OCI-LY7 (cell line): ENCODE results near the gene RPUSD1. TPM values are rescaled to one million over a fixed set of nuclear protein-coding genes. Genes with fewer than 3 reads are reported as not detected.

Source experiments
- BruUV-seq: library from RNA; stranded (reverse); fragments of 400-500 nt; replicated peaks from 2 replicates; lab custom pipeline; 2021; lab: Mats Ljungman, UMichigan
- CTCF ChIA-PET: fragments of 300-600 bp; sonication (Branson Sonifier 250); formaldehyde crosslinking; loops from one replicate; lab custom pipeline; 2022; ENCODE audit warnings: antibody characterized with exemption; ENCODE audit not compliant: unreplicated experiment; lab: Charles Lee
- POLR2A ChIA-PET: fragments of 300-600 bp; sonication (Branson Sonifier 250); formaldehyde crosslinking; loops from one replicate; lab custom pipeline; 2022; ENCODE audit warnings: antibody characterized with exemption; lab: Charles Lee
- DNase-seq: peaks from one replicate; pipeline ENCODE4 v3.0.0-alpha.2; 2015; ENCODE audit warnings: low spot score
- H2AFZ ChIP-seq: fragments of 200-600 bp; sonication (generic), shearing (Covaris generic); 2 replicates; pipeline ENCODE4 v1.6.1; 2014; ENCODE audit warnings: mild to moderate bottlenecking, antibody characterized with exemption, low read length, moderate library complexity
- H3K27ac ChIP-seq: fragments of 200-600 bp; sonication (generic); 2 replicates; pipeline ENCODE4 v1.5.1; 2014; ENCODE audit warnings: mixed run types, low read depth, mild to moderate bottlenecking, moderate library complexity, low read length, inconsistent platforms; ENCODE audit not compliant: poor library complexity, severe bottlenecking
- H3K36me3 ChIP-seq: fragments of 200-600 bp; sonication (generic); 2 replicates; pipeline ENCODE4 v1.6.1; 2014; ENCODE audit warnings: mild to moderate bottlenecking, antibody characterized with exemption, low read length, moderate library complexity, mixed read lengths; ENCODE audit not compliant: insufficient read depth
- H3K4me1 ChIP-seq: fragments of 200-600 bp; sonication (generic); 2 replicates; pipeline ENCODE4 v1.5.1; 2014; ENCODE audit warnings: mild to moderate bottlenecking, low read length; ENCODE audit not compliant: insufficient read depth, poor library complexity, severe bottlenecking
- H3K4me2 ChIP-seq: fragments of 200-600 bp; sonication (generic); 2 replicates; pipeline ENCODE4 v1.6.1; 2014; ENCODE audit warnings: mild to moderate bottlenecking, low read length
- H3K4me3 ChIP-seq: fragments of 200-600 bp; sonication (generic); 2 replicates; pipeline ENCODE4 v1.5.1; 2014; ENCODE audit warnings: mild to moderate bottlenecking, low read depth, low read length; ENCODE audit not compliant: poor library complexity, severe bottlenecking
- H3K79me2 ChIP-seq: fragments of 200-600 bp; sonication (generic); 2 replicates; pipeline ENCODE4 v1.6.1; 2016; ENCODE audit warnings: low read depth, mild to moderate bottlenecking, low read length, moderate library complexity, mixed read lengths; ENCODE audit not compliant: insufficient read depth
- H3K9me2 ChIP-seq: fragments of 200-600 bp; sonication (generic); 2 replicates; pipeline ENCODE4 v1.6.1; 2016; ENCODE audit warnings: mild to moderate bottlenecking, low read length, mixed read lengths; ENCODE audit not compliant: insufficient read depth
- H3K9me3 ChIP-seq: fragments of 200-600 bp; sonication (generic); 2 replicates; pipeline ENCODE4 v1.6.1; 2014; ENCODE audit warnings: mild to moderate bottlenecking, mixed run types, low read length, mixed read lengths
- H4K20me1 ChIP-seq: fragments of 200-600 bp; sonication (generic); 2 replicates; pipeline ENCODE4 v1.6.1; 2014; ENCODE audit warnings: mild to moderate bottlenecking, antibody characterized with exemption, low read length, moderate library complexity, mixed read lengths; ENCODE audit not compliant: insufficient read depth
- EZH2phosphoT487 ChIP-seq: fragments of 200-600 bp; sonication (generic); IDR thresholded peaks from 2 replicates; pipeline ENCODE4 v1.6.1; 2018; ENCODE audit warnings: low read depth, borderline replicate concordance, mild to moderate bottlenecking, mixed run types, antibody characterized with exemption, low read length, moderate library complexity, mixed read lengths
- intact Hi-C: fragments of 100-400 bp; cut with micrococcal nuclease; formaldehyde crosslinking; loops from one replicate; pipeline ENCODE4 v1.10.0; 2022; ENCODE audit not compliant: unreplicated experiment
- total RNA-seq, 2 experiments: library from RNA; depleted of rRNA in 1 of 2; stranded (reverse); fragments of >200 nt in 1 of 2; shearing (Covaris generic) in 1 of 2; gene quantifications; 2 replicates each; pipeline ENCODE4 v1.2.3, GENCODE V29; 2014 to 2022
- TF ChIP-seq, protein P1 (sequence below): fragments of 200-600 bp; sonication (generic); conservative IDR thresholded peaks from 2 replicates; pipeline ENCODE4 v1.5.1; 2014; ENCODE audit warnings: mild to moderate bottlenecking, antibody characterized with exemption, low read length, moderate library complexity, mixed read lengths

The RPUSD1 gene
- total RNA-seq, 2 experiments from 2014 or later, result 48.6 to 64.1 TPM

DNA sequence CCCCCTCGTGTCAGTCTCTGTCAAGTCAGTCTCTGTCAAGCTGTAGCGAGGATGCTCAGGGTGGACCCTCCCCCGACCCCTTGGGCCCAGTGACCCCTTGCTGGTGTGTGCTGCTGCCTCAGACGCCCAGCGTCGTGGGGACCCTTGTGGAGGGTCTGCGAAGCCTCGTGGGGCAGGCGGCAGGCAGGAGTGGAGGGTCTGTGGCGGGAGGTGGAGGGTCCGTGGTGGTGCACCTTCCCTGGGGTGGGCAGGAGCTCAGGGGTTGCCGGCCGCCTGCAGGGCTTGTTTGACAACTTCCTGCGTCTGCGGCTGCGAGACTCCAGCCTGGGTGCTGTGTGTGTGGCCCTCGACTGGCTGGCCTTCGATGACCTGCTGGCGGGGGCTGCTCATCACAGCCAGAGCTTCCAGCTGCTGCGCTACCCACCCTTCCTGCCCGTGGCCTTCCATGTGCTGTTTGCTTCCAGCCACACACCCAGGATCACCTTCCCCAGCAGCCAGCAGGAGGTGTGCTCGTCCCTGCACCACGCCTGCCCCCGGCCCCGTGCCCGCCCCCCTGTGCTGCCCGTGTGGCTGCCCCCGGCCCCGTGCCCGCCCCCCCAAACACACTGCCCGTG is 6.8 kb upstream of the RPUSD1 start:
- no peak overlapping the region for H3K4me2 ChIP-seq
- no peaks in the 10 kb centered on the region for H4K20me1 ChIP-seq
- TF ChIP-seq EZH2phosphoT487, result no peak
- TF ChIP-seq, protein P1, sequence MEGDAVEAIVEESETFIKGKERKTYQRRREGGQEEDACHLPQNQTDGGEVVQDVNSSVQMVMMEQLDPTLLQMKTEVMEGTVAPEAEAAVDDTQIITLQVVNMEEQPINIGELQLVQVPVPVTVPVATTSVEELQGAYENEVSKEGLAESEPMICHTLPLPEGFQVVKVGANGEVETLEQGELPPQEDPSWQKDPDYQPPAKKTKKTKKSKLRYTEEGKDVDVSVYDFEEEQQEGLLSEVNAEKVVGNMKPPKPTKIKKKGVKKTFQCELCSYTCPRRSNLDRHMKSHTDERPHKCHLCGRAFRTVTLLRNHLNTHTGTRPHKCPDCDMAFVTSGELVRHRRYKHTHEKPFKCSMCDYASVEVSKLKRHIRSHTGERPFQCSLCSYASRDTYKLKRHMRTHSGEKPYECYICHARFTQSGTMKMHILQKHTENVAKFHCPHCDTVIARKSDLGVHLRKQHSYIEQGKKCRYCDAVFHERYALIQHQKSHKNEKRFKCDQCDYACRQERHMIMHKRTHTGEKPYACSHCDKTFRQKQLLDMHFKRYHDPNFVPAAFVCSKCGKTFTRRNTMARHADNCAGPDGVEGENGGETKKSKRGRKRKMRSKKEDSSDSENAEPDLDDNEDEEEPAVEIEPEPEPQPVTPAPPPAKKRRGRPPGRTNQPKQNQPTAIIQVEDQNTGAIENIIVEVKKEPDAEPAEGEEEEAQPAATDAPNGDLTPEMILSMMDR, result no peak
- no peaks in the 10 kb centered on the region for H3K9me3 ChIP-seq
- ChIA-PET POLR2A (no interaction called here), CTCF (no interaction called here)
- H3K27ac ChIP-seq, result no peak overlapping the region
- no peak for DNase-seq
- no peaks in the 10 kb centered on the region for H3K79me2 ChIP-seq
- intact Hi-C loops, result no loop called here
- peaks cover 67% of the 10 kb centered on the region for H3K36me3 ChIP-seq
- BruUV-seq, result no TSS peak
- H3K9me2 ChIP-seq, result no peaks in the 10 kb centered on the region
- no peak overlapping the region for H3K4me3 ChIP-seq
- H3K4me1 ChIP-seq, result peaks cover 6% of the 10 kb centered on the region
- no peak overlapping the region for H2AFZ ChIP-seq

DNA sequence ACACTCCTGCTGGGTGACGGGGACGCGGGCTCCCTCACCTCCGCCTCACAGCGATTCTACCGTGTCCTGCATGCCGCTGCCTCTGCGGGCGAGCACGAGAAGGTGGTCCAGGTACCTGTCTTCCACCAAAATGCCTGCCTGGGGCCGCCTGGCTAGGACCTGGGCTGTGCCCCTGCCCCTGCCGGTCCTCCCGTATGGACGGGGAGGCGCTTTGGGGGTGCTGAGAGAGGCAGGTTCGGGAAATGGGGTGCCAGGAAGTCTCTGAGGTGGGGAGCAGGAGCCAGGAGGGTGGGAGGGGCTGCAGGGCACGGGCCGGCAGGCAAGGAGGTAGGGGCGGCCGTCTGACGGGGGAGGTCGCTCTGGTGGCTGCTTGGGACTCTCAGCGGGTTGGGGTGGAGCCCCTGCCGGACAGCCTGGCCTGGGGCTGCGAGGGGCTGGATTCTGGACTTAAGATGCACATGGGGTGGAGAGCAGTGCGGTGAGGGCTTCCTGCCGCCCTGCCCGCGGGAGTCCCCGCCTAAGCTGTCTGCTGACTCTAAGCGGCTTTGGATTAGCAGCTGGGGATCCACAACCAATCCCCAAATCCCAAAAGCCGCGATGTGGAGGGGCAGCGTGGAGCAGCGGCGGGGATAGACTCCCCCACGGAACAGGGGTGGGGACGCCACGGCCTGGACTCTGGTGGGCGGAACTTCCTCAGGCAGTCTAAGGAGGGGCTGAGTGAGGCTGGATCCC is 6.1 kb upstream of the RPUSD1 start:
- Histone ChIP-seq H3K79me2 (peaks cover 4% of the 10 kb centered on the region), H3K4me1 (peaks cover 11% of the 10 kb centered on the region), H3K4me3 (no peak overlapping the region), H2AFZ (no peak overlapping the region), H4K20me1 (no peaks in the 10 kb centered on the region), H3K9me3 (no peaks in the 10 kb centered on the region), H3K27ac (no peak overlapping the region), H3K9me2 (no peaks in the 10 kb centered on the region), H3K4me2 (no peak overlapping the region), H3K36me3 (peaks cover 74% of the 10 kb centered on the region)
- no peak for TF ChIP-seq EZH2phosphoT487
- TF ChIP-seq, protein P1, result no peak
- ChIA-PET CTCF (no interaction called here), POLR2A (no interaction called here)
- no peak for DNase-seq
- intact Hi-C loops, result no loop called here
- no TSS peak for BruUV-seq

DNA sequence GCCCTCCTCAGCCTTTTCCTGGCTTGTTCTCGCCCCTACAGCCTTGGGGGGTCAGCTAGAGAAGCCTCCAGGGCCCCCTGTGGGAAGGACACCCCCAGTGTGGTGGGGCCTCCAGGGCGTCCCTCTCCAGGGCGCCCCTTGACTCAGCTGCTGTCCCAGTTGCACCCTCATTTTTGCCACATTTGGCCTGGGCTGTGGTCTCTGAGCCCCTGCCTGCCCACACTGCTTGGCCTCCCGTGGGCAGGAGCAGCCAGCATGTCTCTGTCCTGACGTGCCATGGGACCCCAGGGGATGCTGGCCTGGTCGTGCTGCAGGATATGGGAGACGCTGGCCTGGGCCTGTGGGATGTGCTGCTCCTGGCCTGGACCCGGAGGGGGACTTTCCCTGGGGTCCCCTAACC is 5.2 kb upstream of the RPUSD1 start:
- TF ChIP-seq, protein P1, result no peak
- no peak for TF ChIP-seq EZH2phosphoT487
- POLR2A ChIA-PET, result no interaction called here
- BruUV-seq, result no TSS peak
- no peaks in the 10 kb centered on the region for H3K9me3 ChIP-seq
- CTCF ChIA-PET, result no interaction called here
- peaks cover 11% of the 10 kb centered on the region for H3K4me1 ChIP-seq
- no peaks in the 10 kb centered on the region for H4K20me1 ChIP-seq
- H3K4me3 ChIP-seq, result no peak overlapping the region
- H3K79me2 ChIP-seq, result peaks cover 12% of the 10 kb centered on the region
- no peak overlapping the region for H3K27ac ChIP-seq
- H2AFZ ChIP-seq, result no peak overlapping the region
- H3K4me2 ChIP-seq, result no peak overlapping the region
- intact Hi-C loops, result no loop called here
- no peak for DNase-seq
- peaks cover 71% of the 10 kb centered on the region for H3K36me3 ChIP-seq
- H3K9me2 ChIP-seq, result no peaks in the 10 kb centered on the region
